ENCODE results near the gene EFS.
"Not testable (repeated sequence)": the region's sequence is repeated elsewhere in the genome, so short reads cannot be mapped to it uniquely, and the experiment has no call there.

EFS gene

GRCh38 chr14:23398348-23398747 lies 33.4 kb upstream of the EFS start:
- DNase-seq = no peak

- no peak for DNase-seq
These were observed 31.9 kb upstream of the EFS start for GRCh38 chr14:23396781-23397407.

GRCh38 chr14:23396126-23396525 lies 31.2 kb upstream of the EFS start:
- no peak for DNase-seq

- DNase-seq = no peak
These were observed 27.6 kb upstream of the EFS start for GRCh38 chr14:23392613-23393012.

- DNase-seq = not testable (repeated sequence)
These were observed 24.9 kb upstream of the EFS start for GRCh38 chr14:23389871-23390270.

- no peak for DNase-seq
These were observed 24.4 kb upstream of the EFS start for GRCh38 chr14:23389396-23389795.

- DNase-seq = no peak
These were observed 24.0 kb upstream of the EFS start for GRCh38 chr14:23388996-23389395.

- no peak for DNase-seq
These were observed 23.2 kb upstream of the EFS start for GRCh38 chr14:23387916-23388882.

- no peak for DNase-seq
These were observed 22.0 kb upstream of the EFS start for GRCh38 chr14:23386999-23387398.

GRCh38 chr14:23386266-23386657 lies 21.3 kb upstream of the EFS start:
- DNase-seq = not testable (repeated sequence)

GRCh38 chr14:23385642-23386265 lies 20.8 kb upstream of the EFS start:
- DNase-seq = no peak

- no peak for DNase-seq
These were observed 20.3 kb upstream of the EFS start for GRCh38 chr14:23385244-23385641.

GRCh38 chr14:23384364-23385080 lies 19.6 kb upstream of the EFS start:
- DNase-seq = no peak

- no peak for DNase-seq
These were observed 17.9 kb upstream of the EFS start for GRCh38 chr14:23382731-23383440.

- DNase-seq = no peak
These were observed 17.3 kb upstream of the EFS start for GRCh38 chr14:23382276-23382675.

- DNase-seq = peak; percentile 60
These were observed 16.9 kb upstream of the EFS start for GRCh38 chr14:23381871-23382270.

- no peak for DNase-seq
These were observed 16.0 kb upstream of the EFS start for GRCh38 chr14:23380976-23381375.

GRCh38 chr14:23380197-23380914 lies 15.4 kb upstream of the EFS start:
- DNase-seq = peak; percentile 36

- DNase-seq = peak; percentile 89
These were observed 14.6 kb upstream of the EFS start for GRCh38 chr14:23379366-23380196.

- DNase-seq = no peak
These were observed 13.7 kb upstream of the EFS start for GRCh38 chr14:23378612-23379220.

Measured in NCI-H2171 treated with DMSO at 0.1 percent for 48 hours (cell line).